GM21825 (cell line): ENCODE data around the gene BATF2.
"Not testable (repeated sequence)": the region's sequence is repeated elsewhere in the genome, so short reads cannot be mapped to it uniquely, and the experiment has no call there.

Source experiments
- ATAC-seq: cut with Tn5 transposase; IDR thresholded peaks from one replicate; pipeline ENCODE4 v1.9.1; 2021; ENCODE audit warnings: mild to moderate bottlenecking, moderate library complexity; ENCODE audit not compliant: unreplicated experiment

BATF2 gene

DNA sequence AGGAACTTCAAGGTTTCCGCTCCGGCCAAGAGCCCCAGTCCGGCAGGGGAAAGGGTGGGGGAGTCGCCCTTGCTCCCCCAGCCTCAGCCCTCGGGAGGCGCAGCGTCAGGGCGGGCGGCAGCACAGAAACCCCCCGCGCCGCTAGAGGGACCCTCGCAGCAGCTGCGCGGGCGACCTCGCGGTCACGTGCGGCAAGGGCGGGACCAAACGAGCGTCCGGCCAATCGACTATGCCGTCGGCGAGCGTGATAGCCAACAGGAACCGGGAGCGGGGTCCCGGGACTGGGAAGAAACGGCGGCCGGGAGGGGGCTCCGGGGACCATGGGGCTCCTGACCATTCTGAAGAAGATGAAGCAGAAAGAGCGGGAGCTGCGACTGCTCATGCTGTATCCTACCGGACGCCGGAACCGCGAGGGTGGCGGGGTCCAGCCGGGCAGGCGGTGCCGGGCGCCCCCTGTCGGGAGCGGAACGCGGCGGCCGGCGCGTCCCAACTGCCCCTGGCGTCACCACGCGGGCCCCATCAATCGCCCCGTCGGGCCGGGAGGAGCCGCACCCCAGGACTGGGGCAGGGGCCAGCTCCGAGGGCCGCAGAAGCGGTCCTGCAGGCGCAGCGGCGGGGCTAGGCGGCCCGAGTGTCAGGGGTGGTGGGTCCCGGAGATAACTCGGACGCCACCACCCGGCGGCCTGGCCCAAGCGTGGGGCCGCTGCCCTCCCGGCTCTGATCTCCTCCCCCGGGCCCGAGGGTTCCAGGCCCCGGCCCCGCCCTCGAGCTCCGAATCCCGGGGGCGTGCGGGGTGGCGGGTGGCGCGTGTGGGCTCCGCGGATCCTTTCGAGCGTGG is 17.3 kb upstream of the BATF2 start, which contains the start of gene ARL2:
Gene ARL2, plus strand, starts transcription at position 273 of the 838 bp plus-strand sequence. Its CDS starts 48 bp downstream, at position 321.
- peak; percentile 74 for ATAC-seq

DNA sequence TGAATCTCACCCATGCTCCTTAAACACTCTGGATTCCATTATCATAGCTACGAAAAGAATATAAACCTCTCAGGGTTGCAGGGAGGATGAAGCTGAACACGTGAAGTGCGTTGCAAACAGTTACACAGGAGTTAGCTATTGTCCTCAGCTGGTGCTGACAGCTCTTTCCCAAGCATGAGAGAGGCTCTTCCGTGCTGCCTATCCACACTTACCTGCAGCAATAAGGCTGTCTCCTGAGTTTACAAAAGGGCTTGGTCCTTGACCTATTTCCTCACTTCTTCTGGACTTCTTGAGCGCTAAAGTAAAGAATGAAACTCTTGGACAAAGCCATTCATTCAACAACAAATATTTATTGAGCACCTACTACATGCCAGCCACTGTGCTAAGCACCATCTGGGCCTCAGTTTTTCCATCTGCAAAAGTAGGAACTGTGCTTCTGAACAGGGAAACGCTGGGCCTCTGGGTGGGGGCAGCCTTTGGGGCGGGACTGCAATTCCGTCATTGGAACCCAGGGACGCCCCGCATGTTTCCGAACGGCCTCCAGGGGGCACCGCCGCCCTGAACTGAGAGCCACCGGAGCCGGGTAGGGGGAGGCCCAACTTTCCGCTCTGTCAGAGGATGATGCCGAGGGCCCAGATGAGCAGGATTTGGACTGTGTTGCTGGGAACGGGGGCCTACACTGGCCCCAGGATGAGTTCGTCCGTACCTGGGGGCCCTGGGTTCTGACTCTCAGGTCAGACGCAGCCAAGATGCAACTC is 16.5 kb upstream of the BATF2 start:
- ATAC-seq = peak; percentile 64

DNA sequence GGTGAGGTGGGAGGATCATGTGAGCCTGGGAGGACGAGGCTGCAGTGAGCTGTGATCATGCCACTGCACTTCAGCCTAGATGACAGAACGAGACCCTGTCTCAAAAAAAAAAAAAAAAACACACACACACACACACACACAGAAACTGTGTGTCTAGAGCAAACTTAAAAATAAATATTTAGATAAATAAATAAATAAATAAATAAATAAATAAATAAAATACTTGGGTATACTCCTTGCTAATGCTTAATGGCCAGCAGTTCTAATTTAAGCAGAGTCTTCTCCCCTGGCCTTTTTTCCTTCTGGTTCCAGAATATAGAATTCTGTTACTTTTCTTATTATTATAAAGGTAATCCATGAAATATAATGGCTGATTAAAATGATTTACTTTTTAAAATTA is 12.1 kb upstream of the BATF2 start:
- no peak for ATAC-seq

DNA sequence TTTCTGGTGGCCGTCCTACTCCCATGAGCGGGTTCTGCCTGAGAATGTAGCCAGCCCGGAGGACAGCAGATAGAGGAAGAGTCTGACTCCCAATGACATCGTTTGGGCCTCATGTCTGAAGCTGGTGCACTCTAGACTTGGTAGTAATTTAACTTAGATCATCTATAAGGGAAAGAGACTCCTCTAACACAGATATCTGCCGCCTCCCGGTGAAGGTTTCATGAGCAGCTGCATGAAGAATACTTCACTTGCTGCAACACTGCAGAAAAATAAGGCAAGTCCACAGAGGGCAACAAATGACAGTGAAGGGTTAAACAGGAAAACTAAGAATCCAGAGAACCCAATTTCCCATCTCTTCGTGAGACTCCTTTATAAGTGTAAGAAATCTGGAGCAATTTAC is 11.2 kb upstream of the BATF2 start:
- no peak for ATAC-seq

DNA sequence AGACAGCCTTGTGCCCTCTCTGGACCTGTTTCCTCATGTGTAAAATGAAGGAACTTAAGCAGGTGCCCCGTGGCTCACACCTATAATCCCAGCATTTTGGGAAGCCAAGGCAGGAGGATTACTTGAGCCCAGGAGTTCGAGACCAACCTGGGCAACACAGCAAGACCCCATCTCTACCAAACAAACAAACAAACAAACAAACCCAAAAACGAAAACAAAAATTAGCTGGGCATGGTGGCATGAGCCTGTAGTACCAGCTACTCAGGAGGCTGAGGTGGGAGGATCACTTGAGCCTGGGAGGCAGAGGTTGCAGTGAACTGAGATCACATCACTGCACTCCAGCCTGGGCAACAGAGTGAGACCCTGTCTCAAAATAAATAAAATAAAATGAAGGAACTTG is 7.2 kb upstream of the BATF2 start:
- not testable (repeated sequence) for ATAC-seq

DNA sequence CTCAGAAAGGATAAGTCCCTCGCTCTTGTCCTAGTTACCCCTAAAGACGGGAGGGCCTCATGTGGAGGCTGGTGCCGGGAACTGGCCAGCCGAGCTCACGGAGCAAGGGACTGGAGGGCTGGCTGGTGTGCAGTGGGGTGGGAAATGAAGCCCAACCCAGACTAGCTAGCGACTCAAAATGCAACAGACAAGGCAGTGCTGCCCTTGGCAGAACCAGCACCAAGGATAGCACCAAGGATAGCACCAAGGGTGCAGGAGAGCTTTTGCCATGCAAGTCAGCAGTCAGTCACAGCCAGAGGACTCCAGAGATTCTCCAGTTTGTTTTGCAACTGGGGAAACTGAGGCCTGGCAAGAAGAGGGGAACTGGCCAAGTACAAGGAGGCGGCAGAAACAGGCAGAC is 6.5 kb upstream of the BATF2 start:
- no peak for ATAC-seq

DNA sequence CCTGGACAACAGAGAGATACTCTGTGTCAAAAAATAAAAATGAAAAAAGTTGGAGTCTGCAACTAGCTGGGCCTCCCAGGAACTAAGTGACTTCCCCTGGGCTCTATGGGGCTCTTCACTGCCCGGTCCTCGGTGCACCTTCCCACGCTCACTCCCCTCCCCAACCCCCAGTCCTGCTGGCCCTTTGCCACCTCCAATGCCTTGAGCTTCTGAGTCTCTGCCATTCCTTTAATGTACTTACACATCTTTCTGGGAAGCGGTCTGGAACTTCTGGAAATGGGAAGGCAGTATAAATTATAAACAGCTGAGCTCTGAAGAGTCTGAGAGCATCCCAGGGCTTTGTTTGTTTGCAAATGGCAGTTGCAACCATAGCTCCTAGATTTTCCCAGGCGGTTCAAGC is 5.9 kb upstream of the BATF2 start:
- no peak for ATAC-seq

DNA sequence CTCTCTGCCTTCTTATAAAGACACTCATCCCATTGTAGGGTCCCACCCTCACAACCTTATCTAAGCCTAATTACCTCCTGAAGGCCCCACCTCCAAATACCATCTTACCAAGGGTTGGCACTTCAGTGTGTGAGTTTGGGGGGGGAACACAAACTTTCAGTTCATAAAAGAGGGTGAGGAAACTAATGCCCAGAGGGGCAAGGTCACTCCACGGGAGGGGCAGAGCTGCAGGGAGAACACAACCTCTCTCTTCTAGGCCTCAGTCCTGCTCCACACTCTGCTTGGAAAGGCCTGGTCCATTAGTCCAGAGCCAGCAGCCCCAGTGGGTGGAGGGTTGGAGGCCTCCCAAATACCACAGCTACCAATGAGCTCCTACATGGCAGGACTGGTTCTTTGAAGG is 2.7 kb upstream of the BATF2 start:
- ATAC-seq = no peak

DNA sequence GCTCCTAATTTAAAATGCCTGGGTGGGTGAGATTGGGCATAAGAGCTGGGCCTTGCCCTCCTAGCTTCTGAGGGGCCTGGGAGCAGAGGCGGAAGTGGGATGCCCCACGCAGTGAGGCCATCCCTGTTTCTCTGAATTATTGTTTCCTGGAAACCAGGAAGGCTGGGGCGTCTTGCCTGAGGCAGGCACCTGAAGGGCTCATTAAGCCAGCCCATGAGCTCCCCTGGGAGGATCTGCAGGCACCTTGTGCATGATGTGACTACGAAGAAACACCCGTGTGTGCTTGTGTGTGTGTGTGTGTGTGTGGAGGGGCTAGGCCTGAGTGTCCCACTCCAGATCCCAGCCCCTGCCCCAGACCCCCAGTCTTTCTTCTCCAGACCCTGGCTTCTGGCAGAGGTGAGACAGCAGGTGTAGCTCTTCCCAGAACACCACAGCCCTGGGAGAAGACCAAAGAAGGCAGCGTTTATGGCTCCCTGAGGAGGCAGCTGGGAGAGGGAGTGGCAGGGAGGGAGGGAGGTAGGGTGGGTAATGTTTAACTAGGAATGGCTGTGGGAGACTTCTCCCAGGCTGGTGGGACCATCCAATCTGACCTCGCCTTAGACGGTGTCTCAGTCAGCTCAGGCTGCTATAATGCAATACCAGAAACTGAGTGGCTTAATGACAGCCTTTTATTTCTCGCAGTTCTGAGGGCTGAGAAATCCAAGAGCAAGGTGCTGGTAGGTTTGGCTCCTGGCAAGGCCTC is 2.1 kb upstream of the BATF2 start:
- no peak for ATAC-seq

DNA sequence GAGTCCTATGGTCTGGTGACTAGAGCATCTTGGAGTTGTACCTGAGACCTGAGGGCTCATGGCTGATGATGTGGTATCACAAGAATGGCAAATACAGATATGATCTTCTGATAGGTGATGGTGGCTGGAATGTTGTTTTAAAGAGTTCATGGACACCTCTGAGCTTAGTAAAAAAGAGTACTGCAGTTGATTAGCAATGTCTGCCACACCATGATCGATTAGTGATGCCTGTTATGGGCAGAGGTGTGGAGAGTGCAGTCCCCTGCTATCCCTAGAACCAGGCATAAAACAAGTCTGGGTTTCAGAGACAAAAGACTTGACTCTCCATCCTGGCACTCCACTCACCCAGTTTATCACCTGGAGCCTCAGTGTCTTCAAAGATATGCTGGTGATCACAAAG is 1.4 kb upstream of the BATF2 start:
- no peak for ATAC-seq

DNA sequence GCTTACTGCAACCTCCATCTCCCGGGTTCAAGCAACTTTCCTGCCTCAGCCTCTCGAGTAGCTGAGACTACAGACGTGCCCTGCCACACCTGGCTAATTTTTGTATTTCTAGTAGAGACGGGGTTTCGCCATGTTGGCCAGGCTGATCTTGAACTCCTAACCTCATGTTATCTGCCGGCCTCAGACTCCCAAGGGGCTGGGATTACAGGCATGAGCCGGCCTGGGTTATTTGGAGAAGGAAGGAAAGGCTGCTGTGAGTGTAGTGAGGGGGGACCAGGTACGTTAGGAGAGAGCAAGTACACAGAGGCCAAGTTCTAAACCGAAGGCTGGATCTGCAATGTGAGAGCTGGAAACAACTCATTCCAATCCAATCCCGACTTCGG is 453 bp downstream of the BATF2 start:
- no peak for ATAC-seq

DNA sequence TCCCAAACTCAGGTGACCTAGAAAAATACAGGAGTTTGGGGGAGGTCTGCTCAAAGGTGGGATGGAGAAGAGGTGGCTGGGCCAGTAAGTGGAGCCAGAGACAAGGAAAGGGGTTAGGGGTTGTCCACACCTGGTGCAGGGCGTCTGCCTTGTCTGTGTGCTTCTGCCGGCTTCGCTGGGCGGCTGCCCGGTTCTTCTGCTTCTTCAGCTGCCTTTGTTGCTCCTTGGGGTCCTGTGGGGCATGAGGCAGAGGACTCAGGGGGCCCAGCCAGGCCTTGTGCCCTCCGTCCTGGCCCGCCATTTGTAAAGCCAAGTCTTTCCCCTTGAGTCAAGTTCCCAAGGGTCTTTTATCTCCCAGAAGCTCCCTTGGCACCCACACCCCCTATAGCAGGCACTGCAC is 2.5 kb downstream of the BATF2 start:
- no peak for ATAC-seq

DNA sequence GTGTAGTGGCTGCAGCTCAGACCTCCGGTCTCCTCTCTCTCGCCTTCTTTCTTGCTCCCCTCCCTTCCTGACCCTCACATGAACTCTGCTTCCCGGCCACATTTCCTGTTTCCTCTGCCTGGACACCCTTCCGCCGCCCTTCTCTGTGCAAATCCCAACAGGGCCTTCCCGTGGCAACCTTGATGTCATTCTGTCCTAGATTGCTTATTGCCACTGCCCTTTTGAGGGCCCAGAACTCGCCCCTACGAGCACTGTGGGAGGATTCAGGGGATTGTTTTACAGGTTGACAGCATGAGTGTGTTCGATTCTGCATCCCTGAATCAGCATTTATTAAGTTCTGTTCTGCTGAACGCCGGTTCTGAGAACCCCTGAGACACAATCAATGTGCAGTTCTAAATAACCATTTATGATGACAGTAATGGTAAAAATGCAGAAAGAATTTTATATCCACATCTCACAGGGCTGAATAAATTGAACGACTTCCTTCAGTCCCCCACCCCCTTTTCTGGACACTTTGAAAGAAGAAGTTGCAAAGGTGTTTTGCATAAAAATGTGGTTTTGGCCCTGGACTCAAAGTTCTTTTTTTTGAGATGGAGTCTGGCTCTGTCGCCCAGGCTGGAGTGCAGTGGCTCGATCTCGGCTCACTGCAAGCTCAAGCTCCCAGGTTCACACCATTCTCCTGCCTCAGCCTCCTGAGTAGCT is 6.4 kb downstream of the BATF2 start:
- ATAC-seq = no peak

DNA sequence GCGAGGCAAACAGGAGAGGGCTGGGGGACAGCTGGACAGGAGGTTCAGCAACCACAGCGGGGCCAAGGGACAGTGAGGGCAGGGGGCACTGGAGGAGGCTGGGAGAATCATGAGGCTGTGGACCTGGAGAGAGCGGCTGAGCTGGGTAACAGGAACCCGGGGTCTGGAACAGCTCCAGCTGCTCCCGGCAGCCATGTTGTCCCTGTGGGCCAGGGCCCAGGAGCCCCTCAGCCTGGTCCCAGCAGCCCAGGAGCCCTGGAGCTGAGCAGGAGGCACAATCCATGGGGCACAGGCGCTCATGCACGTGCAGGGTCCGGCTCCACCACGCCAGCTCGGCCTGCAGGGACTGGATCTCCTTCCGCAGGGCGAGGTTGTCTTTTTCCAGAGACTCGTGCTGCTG is 7.4 kb downstream of the BATF2 start:
- no peak for ATAC-seq

DNA sequence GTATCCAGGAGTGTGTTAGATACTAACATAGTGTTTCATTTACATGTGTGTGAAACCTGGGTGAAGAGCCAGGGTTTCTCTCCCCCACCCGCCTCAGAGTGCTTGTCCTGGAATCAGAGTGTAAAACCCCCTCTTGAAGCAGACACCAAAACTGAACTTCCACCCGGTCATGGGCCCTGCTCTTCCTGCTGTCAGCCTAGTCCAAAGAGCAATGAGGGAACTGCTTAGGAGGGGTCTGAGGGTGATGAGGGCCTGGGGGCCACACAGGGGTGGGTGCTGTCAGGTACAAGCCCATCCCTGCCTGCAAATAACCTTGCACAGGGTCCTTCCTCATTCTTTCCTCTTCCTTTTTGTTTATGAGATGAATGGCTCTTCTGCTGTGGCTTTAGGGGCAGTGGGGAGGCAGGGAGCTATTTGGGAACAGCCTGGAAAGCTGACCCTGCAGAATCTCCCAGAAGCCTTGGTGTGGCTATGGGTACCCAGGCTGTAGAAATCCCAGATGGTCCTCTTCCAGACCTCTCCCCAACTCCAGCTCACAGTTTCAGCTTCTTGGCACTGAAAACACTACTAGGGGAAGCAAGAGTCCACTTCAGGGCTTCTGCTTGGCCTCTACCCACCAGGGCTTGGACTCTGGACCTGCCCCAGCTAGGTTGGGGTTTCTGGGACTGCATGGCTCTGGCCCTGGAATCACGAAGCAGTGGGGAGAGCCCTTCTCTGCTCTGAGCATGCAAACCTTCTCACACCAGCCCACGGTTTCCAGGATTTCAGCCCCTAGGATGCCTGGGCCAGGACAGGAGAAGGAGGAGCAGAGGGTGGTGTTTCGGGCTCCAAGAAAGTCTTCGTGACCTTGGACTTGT is 8.5 kb downstream of the BATF2 start:
- ATAC-seq = no peak

DNA sequence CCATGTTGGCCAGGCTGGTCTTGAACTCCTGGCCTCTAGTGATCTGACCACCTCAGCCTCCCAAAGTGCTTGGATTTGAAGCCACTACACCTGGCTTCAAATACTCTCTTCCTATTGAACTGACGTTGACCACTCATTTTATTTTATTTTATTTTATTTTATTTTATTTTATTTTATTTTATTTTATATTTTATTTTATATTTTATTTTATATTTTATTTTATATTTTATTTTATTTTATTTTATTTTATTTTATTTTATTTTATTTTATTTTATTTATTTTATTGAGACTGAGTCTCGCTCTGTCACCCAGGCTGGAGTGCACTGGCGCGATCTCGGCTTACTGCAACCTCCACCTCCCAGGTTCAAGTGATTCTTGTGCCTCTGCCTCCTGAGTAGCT is 13.4 kb downstream of the BATF2 start:
- not testable (repeated sequence) for ATAC-seq

DNA sequence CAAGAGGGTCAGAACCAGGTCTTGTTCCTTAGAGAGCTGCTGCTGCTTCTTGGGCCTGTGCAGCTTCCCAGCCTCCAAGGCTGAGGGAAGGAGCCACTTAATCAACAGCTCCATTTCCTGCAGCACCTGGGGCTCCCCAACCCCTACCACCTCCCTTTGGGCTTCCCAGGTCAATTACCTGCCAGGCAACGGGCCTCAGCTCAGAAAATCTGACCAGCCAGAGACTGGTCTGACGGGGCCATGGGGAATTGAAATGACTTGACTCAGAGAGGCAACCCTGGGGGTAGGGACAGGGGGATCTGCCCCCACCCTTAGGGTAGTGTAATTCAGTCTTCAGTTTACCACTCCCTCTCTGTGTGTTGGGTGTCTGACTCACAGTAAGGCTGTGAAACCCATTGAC is 20.1 kb downstream of the BATF2 start:
- no peak for ATAC-seq

DNA sequence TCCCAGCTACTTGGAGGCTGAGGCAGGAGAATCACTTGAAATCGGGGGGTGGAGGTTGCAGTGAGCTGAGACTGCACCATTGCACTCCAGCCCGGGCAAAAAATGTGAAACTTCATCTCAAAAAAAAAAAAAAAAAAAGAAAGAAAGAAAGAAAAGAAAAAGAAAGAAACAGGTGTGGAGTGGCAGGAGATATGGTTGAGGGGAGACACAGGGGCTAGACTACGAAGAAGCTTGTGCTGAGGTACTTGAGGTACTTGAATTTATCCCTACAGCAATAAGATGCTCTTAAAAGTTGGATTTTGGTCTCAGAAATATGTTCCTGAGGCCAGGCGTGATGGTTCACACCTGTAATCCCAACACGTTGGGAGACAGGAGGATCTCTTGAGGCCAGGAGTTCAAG is 22.6 kb downstream of the BATF2 start:
- ATAC-seq = no peak

DNA sequence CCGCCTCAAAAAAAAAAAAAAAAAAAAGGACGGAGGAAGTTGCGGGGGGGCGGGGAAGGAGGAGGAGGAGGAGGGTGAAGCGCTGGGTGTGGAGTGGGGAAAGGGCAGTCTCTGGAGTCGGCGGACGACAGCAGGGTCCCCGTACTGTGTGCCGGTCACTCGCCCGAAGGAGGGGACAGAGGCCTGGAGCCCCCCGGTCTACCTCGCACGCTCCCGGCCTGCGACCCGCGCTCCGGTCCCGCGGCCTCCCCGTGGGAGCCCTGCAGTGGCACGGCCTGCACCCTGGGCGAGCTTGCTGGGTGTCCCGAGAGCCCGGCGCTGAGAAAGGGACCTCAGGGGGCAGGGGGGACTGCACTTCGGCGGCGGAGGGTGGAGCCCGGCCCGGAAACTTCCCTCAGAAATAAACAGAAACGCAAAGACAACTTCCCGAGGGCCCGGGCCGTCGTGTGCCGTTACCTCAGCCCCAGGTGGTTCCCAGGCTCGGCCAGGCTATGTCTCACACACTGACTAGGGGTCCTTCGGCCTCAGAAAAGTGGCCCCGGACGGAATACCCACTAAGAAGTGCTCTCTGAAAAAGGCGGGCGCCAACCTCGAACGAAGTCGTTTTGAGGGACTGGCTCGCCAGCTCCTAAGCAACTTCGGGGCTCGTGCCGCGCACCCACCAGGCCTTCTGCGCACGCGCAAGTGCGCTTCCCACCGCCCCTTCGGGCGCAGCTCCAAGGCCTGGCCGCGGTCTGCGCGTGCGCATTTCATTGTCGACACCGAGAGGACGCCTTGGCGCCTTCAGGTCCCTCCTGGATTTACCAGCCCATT is 25.1 kb downstream of the BATF2 start, which contains the start of gene MAJIN:
Gene MAJIN, minus strand, starts transcription at position 688 of the 813 bp plus-strand sequence. CDS start 12,703 bp downstream, outside the sequence.
- no peak for ATAC-seq
